GM18873 (cell line): ENCODE measurements around the gene ANTXR1.
"Not testable (repeated sequence)": the region's sequence is repeated elsewhere in the genome, so short reads cannot be mapped to it uniquely, and the experiment has no call there.

Experiments used
- ATAC-seq: cut with Tn5 transposase; IDR thresholded peaks from one replicate; pipeline ENCODE4 v1.9.1; 2021; ENCODE audit warnings: mild to moderate bottlenecking, moderate library complexity, moderate number of reproducible peaks; ENCODE audit not compliant: unreplicated experiment, low FRiP score

ANTXR1 gene

GRCh38 chr2:69222953-69223658, 210.1 kb downstream of the ANTXR1 start:
- no peak for ATAC-seq

GRCh38 chr2:69223759-69224511, 211.0 kb downstream of the ANTXR1 start:
- no peak for ATAC-seq

- ATAC-seq, result no peak
These were observed 211.5 kb downstream of the ANTXR1 start for GRCh38 chr2:69224512-69224837.

GRCh38 chr2:69225933-69226332, 213.0 kb downstream of the ANTXR1 start:
- ATAC-seq, result no peak

GRCh38 chr2:69226903-69227302, 213.9 kb downstream of the ANTXR1 start:
- no peak for ATAC-seq

GRCh38 chr2:69227716-69228115, 214.7 kb downstream of the ANTXR1 start:
- ATAC-seq, result no peak

GRCh38 chr2:69230946-69231345, 218.0 kb downstream of the ANTXR1 start:
- not testable (repeated sequence) for ATAC-seq

GRCh38 chr2:69231612-69232277, 218.8 kb downstream of the ANTXR1 start:
- ATAC-seq, result no peak

- not testable (repeated sequence) for ATAC-seq
These were observed 222.9 kb downstream of the ANTXR1 start for GRCh38 chr2:69235835-69236234.

GRCh38 chr2:69237070-69237670, 224.2 kb downstream of the ANTXR1 start:
- no peak for ATAC-seq

GRCh38 chr2:69238449-69239031, 225.6 kb downstream of the ANTXR1 start:
- ATAC-seq, result no peak

GRCh38 chr2:69241093-69241492, 228.1 kb downstream of the ANTXR1 start:
- no peak for ATAC-seq

GRCh38 chr2:69241664-69242514, 228.9 kb downstream of the ANTXR1 start:
- no peak for ATAC-seq

- ATAC-seq, result no peak
These were observed 229.7 kb downstream of the ANTXR1 start for GRCh38 chr2:69242651-69243051.

GRCh38 chr2:69243652-69244051, 230.7 kb downstream of the ANTXR1 start:
- no peak for ATAC-seq

- ATAC-seq, result no peak
These were observed 231.9 kb downstream of the ANTXR1 start for GRCh38 chr2:69244882-69245281.

- ATAC-seq, result no peak
These were observed 234.6 kb downstream of the ANTXR1 start for GRCh38 chr2:69247583-69247982.

GRCh38 chr2:69248232-69248631, 235.3 kb downstream of the ANTXR1 start:
- no peak for ATAC-seq

GRCh38 chr2:69250981-69251380, 238.0 kb downstream of the ANTXR1 start:
- ATAC-seq, result no peak

GRCh38 chr2:69251943-69252342, 239.0 kb downstream of the ANTXR1 start:
- ATAC-seq, result no peak
